SK-N-SH (cell line): Measurements from ENCODE around the gene SLC10A7. TPM values are rescaled to one million over a fixed set of nuclear protein-coding genes. Genes with fewer than 3 reads are reported as not detected.

Experiments used
- CTCF ChIA-PET: fragments of 300-600, 350-600 bp; formaldehyde crosslinking; extraction: SDS; loops from one replicate; lab custom pipeline; 2021; lab: Yijun Ruan, JAX
- POLR2A ChIA-PET: fragments of 350-600 bp; sonication (Branson Sonifier 250); formaldehyde crosslinking; extraction: SDS; loops from one replicate; lab custom pipeline; 2020; ENCODE audit warnings: antibody characterized with exemption, inconsistent platforms; lab: Yijun Ruan, JAX
- DNase-seq: peaks from one replicate; pipeline ENCODE4 v3.0.0; 2012
- H2AFZ ChIP-seq: fragments of 200-600 bp; sonication (generic); 2 replicates; pipeline ENCODE4 v1.8.1; 2016; ENCODE audit warnings: antibody characterized with exemption, mild to moderate bottlenecking, low read depth
- H3F3A ChIP-seq: fragments of 200-600 bp; sonication (generic); replicated peaks from 2 replicates; pipeline ENCODE3; 2016; ENCODE audit warnings: antibody characterized with exemption, mild to moderate bottlenecking; ENCODE audit not compliant: insufficient read depth
- H3K27ac ChIP-seq, 2 experiments: fragments of 200-500 bp in 1 of 2; fragments of 200-600 bp in 1 of 2; sonication (Bioruptor generic) in 1 of 2; sonication (generic), shearing (Covaris generic) in 1 of 2; 2 replicates each; pipeline versions ENCODE4 v1.5.1 to v1.6.1; 2014 to 2016; ENCODE audit warnings: low read depth in 2 of 2, inconsistent platforms in 1 of 2, low read length in 1 of 2, mild to moderate bottlenecking in 1 of 2, mixed read lengths in 1 of 2
- H3K27me3 ChIP-seq: fragments of 200-600 bp; sonication (generic), shearing (Covaris generic); 2 replicates; pipeline ENCODE4 v1.6.1; 2016; ENCODE audit warnings: mixed run types; ENCODE audit not compliant: insufficient read depth
- H3K36me3 ChIP-seq, 2 experiments: fragments of 200-500 bp in 1 of 2; fragments of 200-600 bp in 1 of 2; sonication (Bioruptor generic) in 1 of 2; sonication (generic) in 1 of 2; replicated peaks in 1 of 2; 2 replicates each; pipeline versions ENCODE3 to v1.5.1; 2014 to 2016; ENCODE audit warnings: low read length in 1 of 2, mild to moderate bottlenecking in 1 of 2; ENCODE audit not compliant: insufficient read depth in 2 of 2, control insufficient read depth in 1 of 2
- H3K4me1 ChIP-seq, 2 experiments: fragments of 200-500 bp in 1 of 2; fragments of 200-600 bp in 1 of 2; sonication (Bioruptor generic) in 1 of 2; sonication (generic), shearing (Covaris generic) in 1 of 2; 2 replicates each; pipeline versions ENCODE4 v1.5.1 to v1.6.1; 2014 to 2016; ENCODE audit warnings: low read depth in 1 of 2, low read length in 1 of 2, mixed run types in 1 of 2; ENCODE audit not compliant: insufficient read depth in 2 of 2, control insufficient read depth in 1 of 2
- H3K4me2 ChIP-seq: fragments of 200-600 bp; sonication (generic), shearing (Covaris generic); 2 replicates; pipeline ENCODE4 v1.6.1; 2017; ENCODE audit warnings: mixed run types
- H3K4me3 ChIP-seq, 2 experiments: fragments of 200-500 bp in 1 of 2; fragments of 200-600 bp in 1 of 2; sonication (Bioruptor generic) in 1 of 2; sonication (generic), shearing (Covaris generic) in 1 of 2; 2 replicates each; pipeline versions ENCODE4 v1.5.1 to v1.8.1; 2014 to 2016; ENCODE audit warnings: low read depth in 2 of 2, inconsistent platforms in 1 of 2, low read length in 1 of 2, mild to moderate bottlenecking in 1 of 2, mixed read lengths in 1 of 2, moderate library complexity in 1 of 2
- H3K79me2 ChIP-seq: fragments of 200-600 bp; sonication (generic); 2 replicates; pipeline ENCODE4 v1.8.1; 2017; ENCODE audit warnings: mild to moderate bottlenecking; ENCODE audit not compliant: insufficient read depth
- H3K9ac ChIP-seq: fragments of 200-600 bp; sonication (generic); 2 replicates; pipeline ENCODE4 v1.6.1; 2017; ENCODE audit warnings: mixed run types
- H3K9me2 ChIP-seq: fragments of 200-600 bp; sonication (generic); 2 replicates; pipeline ENCODE4 v1.6.1; 2017; ENCODE audit warnings: mixed run types
- H3K9me3 ChIP-seq: fragments of 200-600 bp; sonication (generic); 2 replicates; pipeline ENCODE4 v1.6.1; 2017; ENCODE audit warnings: mixed run types, mild to moderate bottlenecking, moderate library complexity
- H4K20me1 ChIP-seq: fragments of 200-600 bp; sonication (generic); 2 replicates; pipeline ENCODE4 v1.6.1; 2017; ENCODE audit warnings: mild to moderate bottlenecking, mixed run types; ENCODE audit not compliant: insufficient read depth
- ELF1 ChIP-seq: IDR thresholded peaks from 2 replicates; pipeline ENCODE4 v1.4.0; 2012
- EP300 ChIP-seq, 2 experiments: IDR thresholded peaks; 2 replicates each; pipeline versions ENCODE4 v1.4.0 to v1.6.1; 2012; ENCODE audit warnings: borderline replicate concordance in 1 of 2, low read depth in 1 of 2, low read length in 1 of 2
- EZH2phosphoT487 ChIP-seq: fragments of 200-600 bp; sonication (generic); IDR thresholded peaks from 2 replicates; pipeline ENCODE4 v1.6.1; 2017; ENCODE audit warnings: low read depth, mixed run types, mild to moderate bottlenecking, antibody characterized with exemption, moderate library complexity, borderline replicate concordance
- FOSL2 ChIP-seq: IDR thresholded peaks from 2 replicates; pipeline ENCODE4 v1.4.0; 2012; ENCODE audit warnings: low read depth, mild to moderate bottlenecking, moderate library complexity, borderline replicate concordance
- FOXJ3 ChIP-seq: sonication (generic); formaldehyde crosslinking; IDR thresholded peaks from 2 replicates; pipeline ENCODE4 v1.5.1; 2020; ENCODE audit warnings: mild to moderate bottlenecking, missing genetic modification reagents
- FOXM1 ChIP-seq: IDR thresholded peaks from 2 replicates; pipeline ENCODE4 v1.4.0; 2012; ENCODE audit warnings: low read depth, mild to moderate bottlenecking
- GABPA ChIP-seq: IDR thresholded peaks from 2 replicates; pipeline ENCODE4 v1.4.0; 2012; ENCODE audit warnings: low read depth, mild to moderate bottlenecking
- JUND ChIP-seq: IDR thresholded peaks from 2 replicates; pipeline ENCODE4 v1.4.0; 2012
- NFIC ChIP-seq: IDR thresholded peaks from 2 replicates; pipeline ENCODE4 v1.4.0; 2012; ENCODE audit warnings: borderline replicate concordance
- RAD21 ChIP-seq: IDR thresholded peaks from 2 replicates; pipeline ENCODE4 v1.6.1; 2012; ENCODE audit warnings: mild to moderate bottlenecking, low read length
- RFX5 ChIP-seq: IDR thresholded peaks from 2 replicates; pipeline ENCODE4 v1.6.1; 2012; ENCODE audit warnings: mild to moderate bottlenecking, improper control_type of control experiment, low read length
- RXRA ChIP-seq: IDR thresholded peaks from 2 replicates; pipeline ENCODE4 v1.4.0; 2012; ENCODE audit warnings: low read depth, mild to moderate bottlenecking, borderline replicate concordance
- SIN3A ChIP-seq: IDR thresholded peaks from 2 replicates; pipeline ENCODE4 v1.6.1; 2012; ENCODE audit warnings: low read depth, mild to moderate bottlenecking, low read length, moderate library complexity, borderline replicate concordance
- SMC3 ChIP-seq: IDR thresholded peaks from 2 replicates; pipeline ENCODE4 v1.6.1; 2012; ENCODE audit warnings: low read depth, low read length, improper control_type of control experiment
- TAF1 ChIP-seq: IDR thresholded peaks from 2 replicates; pipeline ENCODE4 v1.6.1; 2012; ENCODE audit warnings: low read depth, mild to moderate bottlenecking, low read length, moderate library complexity, borderline replicate concordance
- TEAD4 ChIP-seq: IDR thresholded peaks from 2 replicates; pipeline ENCODE4 v1.4.0; 2012; ENCODE audit warnings: mild to moderate bottlenecking, borderline replicate concordance; ENCODE audit not compliant: insufficient read depth
- YY1 ChIP-seq: IDR thresholded peaks from 2 replicates; pipeline ENCODE4 v1.4.0; 2012; ENCODE audit warnings: low read depth, mild to moderate bottlenecking
- WGBS: methylation state at CpG from one replicate; pipeline ENCODE4 v1.1.6; 2017; ENCODE audit warnings: low lambda C conversion rate; 5-methylcytosine and 5-hydroxymethylcytosine counted together
- polyA plus RNA-seq, 3 experiments: library from polyadenylated mRNA; depleted of rRNA; stranded (reverse); fragments of >200 nt; gene quantifications; 2 replicates each; pipeline ENCODE4 v1.2.3, GENCODE V29; 2012
- TF ChIP-seq, protein P1 (sequence below): IDR thresholded peaks from 2 replicates; pipeline ENCODE4 v1.4.0; 2012; ENCODE audit warnings: low read depth, borderline replicate concordance
- TF ChIP-seq, protein P2 (sequence below): IDR thresholded peaks from 2 replicates; pipeline ENCODE4; 2012

The SLC10A7 gene
- polyA plus RNA-seq, 1 of the 3 experiments (the other 2 are of a cell fraction), result 3.3 TPM

DNA sequence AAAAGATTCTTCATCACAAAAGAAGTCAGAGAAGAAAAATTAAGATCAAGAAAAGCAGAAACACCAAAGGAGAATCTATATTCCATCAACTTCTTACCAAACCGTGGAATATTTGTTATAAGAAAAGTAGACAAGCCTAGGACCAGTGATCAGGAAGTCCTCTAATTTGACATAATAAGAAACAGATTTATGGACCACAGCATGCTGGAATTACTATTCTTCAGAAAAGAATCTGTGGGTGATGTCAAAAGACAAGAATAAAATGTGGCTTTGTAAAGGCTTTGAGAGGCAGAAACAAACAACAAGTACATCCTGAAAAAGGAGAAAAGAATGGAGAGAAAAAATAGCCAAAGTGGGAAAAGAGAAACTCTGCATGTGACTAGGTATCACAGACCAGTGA lies 123.3 kb downstream of the SLC10A7 start (continued):
- TF ChIP-seq GABPA (no peak), RFX5 (no peak)
- TF ChIP-seq, protein P1, sequence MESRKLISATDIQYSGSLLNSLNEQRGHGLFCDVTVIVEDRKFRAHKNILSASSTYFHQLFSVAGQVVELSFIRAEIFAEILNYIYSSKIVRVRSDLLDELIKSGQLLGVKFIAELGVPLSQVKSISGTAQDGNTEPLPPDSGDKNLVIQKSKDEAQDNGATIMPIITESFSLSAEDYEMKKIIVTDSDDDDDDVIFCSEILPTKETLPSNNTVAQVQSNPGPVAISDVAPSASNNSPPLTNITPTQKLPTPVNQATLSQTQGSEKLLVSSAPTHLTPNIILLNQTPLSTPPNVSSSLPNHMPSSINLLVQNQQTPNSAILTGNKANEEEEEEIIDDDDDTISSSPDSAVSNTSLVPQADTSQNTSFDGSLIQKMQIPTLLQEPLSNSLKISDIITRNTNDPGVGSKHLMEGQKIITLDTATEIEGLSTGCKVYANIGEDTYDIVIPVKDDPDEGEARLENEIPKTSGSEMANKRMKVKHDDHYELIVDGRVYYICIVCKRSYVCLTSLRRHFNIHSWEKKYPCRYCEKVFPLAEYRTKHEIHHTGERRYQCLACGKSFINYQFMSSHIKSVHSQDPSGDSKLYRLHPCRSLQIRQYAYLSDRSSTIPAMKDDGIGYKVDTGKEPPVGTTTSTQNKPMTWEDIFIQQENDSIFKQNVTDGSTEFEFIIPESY, result no peak

DNA sequence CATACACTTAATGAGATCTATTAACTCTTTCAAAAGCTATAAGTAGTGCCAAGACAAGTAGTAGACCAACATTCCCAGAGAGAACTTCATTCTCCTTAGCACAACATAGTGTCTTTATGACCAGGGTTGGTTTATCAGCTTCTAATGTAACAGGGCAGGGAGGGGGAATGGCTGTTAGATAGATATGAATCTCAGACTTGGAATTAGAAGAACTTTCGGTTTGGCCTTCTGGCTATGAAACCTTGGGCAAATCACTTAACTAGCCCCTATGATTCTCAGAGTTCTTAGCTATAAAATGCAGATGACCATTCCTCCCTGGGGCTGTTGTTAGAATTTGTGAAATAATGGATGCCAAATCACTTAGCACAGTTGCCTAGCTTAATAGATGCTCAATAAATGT lies 132.2 kb downstream of the SLC10A7 start:
- Histone ChIP-seq H2AFZ (no peak overlapping the region), H3K4me2 (no peak overlapping the region), H3K27me3 (no peaks in the 10 kb centered on the region), H3K4me1 (no peaks in the 10 kb centered on the region), H3K36me3 (no peaks in the 10 kb centered on the region), H3F3A (no peaks in the 10 kb centered on the region), H3K9me3 (no peaks in the 10 kb centered on the region), H4K20me1 (no peaks in the 10 kb centered on the region), H3K4me3 (no peak overlapping the region), H3K9ac (no peak overlapping the region)
- DNase-seq, result no peak
- POLR2A ChIA-PET, result no interaction called here
- 85% methylated on average over 1 of the region's 1 CpG for WGBS
- CTCF ChIA-PET, result no interaction called here
- TF ChIP-seq GABPA, result no peak
- TF ChIP-seq, protein P2, sequence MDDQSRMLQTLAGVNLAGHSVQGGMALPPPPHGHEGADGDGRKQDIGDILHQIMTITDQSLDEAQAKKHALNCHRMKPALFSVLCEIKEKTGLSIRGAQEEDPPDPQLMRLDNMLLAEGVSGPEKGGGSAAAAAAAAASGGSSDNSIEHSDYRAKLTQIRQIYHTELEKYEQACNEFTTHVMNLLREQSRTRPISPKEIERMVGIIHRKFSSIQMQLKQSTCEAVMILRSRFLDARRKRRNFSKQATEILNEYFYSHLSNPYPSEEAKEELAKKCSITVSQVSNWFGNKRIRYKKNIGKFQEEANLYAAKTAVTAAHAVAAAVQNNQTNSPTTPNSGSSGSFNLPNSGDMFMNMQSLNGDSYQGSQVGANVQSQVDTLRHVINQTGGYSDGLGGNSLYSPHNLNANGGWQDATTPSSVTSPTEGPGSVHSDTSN, result no peak
- TF ChIP-seq ELF1, result no peak
- no peak for TF ChIP-seq RAD21
- TF ChIP-seq FOSL2, result no peak
- no peak for TF ChIP-seq RXRA
- no peak for TF ChIP-seq FOXJ3
- TF ChIP-seq SMC3, result no peak
- no peak for TF ChIP-seq TAF1
- no peak for TF ChIP-seq SIN3A
- TF ChIP-seq YY1, result no peak
- TF ChIP-seq FOXM1, result no peak
- TF ChIP-seq TEAD4, result no peak
- no peak for TF ChIP-seq EZH2phosphoT487
- TF ChIP-seq NFIC, result no peak
- no peak for TF ChIP-seq JUND
- no peak for TF ChIP-seq EP300 (IDR thresholded peaks at IDR 0.05; ENCODE audit: borderline replicate concordance in 1 of 2, low read depth in 1 of 2, low read length in 1 of 2)
- TF ChIP-seq, protein P1, result no peak
- TF ChIP-seq, all 33 proteins: peak for 0
- no peaks in the 10 kb centered on the region for H3K79me2 ChIP-seq
- H3K9me2 ChIP-seq, result no peaks in the 10 kb centered on the region
- H3K27ac ChIP-seq, result no peak overlapping the region
